Stimulated activated naive CD4-positive, alpha-beta T cell (primary cell): ENCODE data around the gene ALK.

Source experiments
- DNase-seq, 6 experiments: peaks; one replicate each; lab custom pipeline; 2025; lab: John Stamatoyannopoulos, UW

The ALK gene

DNA sequence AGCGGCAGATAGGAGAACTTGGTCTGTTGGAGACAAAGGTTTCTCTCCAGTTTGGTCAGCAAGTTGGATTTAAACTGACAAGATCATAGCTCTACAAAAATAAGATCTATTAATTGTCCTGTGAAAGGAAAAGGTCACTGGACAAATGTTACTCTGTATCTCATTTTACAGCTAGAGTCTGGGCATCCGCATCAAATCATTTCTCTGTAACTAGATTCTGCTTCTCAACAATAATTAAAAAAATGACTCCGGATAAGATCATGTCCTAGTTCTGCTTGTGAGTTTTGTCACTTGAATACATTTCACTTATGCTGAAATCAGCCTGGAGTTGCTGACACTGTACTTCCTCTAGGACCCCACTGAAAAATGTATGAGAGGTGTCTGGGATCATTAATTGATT lies 310.8 kb downstream of the ALK start:
- no peak for DNase-seq

DNA sequence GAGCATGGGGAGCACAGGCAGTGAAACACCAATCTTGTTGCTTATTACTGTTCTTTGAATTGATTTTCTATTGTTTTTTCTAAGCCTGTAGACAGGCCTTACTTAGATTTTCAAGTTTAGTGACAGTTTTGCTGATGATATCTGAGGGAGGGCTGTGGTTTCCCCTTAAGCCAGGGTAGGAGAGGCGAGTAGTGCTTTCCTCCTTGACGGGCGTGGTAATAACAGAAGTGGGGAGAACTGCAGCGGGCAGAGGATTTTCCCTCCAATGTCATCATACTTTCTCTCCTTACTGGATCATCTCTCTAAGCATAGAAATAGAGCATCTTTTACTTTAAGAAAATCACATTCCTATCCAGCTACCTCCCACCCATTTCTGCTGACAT lies 314.4 kb downstream of the ALK start:
- no peak for DNase-seq

DNA sequence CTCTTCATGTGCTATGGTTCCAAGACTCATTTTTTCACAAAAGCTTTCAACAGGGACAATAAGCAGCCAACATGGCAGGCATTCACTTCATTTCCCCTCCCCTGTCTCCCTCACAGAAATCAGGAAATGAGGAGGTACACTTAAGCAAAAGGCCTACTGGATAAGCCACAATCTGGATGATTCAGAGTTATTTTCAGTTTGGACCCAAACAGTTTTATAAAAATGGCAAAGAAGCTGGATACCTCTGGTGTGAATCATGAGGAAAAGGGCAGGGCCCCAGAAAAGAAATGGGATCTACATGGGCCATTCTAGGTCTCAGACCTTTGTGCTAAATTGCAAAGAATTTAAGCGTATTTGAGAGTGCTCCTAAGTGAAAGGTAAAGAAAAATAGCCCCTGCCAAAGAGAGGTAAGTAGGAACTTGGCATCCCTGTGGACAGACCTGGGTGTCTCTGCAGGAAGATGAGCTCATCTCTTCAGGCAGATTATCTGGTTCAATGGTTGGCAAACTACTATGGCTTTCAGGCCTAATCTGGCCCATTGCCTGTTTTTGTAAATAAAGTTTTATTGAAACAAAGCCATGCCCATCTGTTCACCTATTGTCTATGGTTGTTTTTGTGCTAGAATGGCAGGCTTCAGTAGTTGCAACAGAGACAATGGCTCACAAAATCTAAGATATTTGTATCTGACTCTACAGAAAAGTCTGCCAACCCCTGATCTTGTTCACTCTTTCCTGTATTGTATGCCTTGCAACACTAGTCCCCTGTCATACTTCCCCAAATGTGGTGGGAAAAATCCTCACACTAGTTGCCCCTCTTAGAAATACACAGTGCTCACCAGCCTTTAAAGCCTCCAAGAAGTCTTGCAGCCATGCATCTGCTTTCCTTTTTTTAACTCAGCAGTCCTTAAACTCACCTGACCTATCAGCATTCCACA lies 315.0 kb downstream of the ALK start:
- no peak for DNase-seq

DNA sequence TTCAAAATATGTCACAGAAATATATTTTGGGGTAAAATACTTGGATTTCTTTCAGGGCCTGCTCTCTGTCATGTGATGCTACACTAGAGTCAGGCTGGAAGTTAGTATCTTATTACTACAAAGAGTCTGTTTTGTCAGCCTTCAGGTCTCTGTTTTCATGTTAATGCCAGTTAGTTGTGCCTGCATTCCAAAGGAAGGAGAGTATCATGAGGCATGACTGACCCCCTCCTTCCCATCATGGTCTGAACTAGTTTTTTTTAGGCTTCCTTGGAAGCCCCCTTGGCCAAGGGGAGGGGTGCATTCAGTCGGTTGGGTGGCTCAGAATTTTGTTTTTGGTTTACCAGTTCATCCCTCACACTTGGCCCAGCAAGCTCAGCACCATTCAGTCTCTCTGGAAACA lies 318.0 kb downstream of the ALK start:
- no peak for DNase-seq

DNA sequence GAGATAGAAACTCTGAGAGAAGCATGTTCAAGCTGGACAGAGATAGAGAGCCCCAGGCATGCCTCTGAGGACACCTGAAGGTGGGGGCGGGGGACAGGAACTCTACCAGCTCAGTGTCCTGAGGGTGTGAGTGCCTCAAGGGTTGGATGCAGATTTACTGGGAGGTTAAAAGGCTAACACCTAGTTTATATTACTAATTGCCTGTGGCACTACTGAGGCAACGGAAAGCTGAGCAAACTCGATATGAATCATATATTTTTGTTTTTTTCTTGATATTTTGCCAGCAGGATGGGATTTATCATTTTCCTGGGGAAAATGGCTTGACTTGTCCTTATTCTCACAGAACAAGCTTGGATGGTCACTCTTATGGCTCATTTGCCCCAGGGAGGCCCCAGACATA lies 319.5 kb downstream of the ALK start:
- no peak for DNase-seq

DNA sequence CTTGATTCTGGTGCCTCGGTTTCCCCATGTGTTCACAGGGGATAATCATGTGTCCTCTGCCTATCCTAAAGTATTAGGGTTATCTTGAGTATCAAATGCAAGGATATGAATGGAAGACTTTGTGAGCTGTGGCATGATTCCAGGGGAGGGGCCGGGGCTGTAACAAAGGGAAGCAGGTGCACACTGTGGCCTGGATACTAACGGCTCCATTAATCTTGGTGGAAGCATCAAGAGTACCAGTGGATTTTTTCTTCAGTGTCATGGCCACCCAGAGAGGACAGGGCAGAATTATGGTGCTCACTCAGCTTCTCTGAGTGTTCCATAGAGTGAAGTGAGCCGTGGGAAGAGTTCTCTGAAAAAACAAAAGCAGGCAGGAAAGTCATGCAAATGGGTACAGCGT lies 320.1 kb downstream of the ALK start:
- DNase-seq: no peak

DNA sequence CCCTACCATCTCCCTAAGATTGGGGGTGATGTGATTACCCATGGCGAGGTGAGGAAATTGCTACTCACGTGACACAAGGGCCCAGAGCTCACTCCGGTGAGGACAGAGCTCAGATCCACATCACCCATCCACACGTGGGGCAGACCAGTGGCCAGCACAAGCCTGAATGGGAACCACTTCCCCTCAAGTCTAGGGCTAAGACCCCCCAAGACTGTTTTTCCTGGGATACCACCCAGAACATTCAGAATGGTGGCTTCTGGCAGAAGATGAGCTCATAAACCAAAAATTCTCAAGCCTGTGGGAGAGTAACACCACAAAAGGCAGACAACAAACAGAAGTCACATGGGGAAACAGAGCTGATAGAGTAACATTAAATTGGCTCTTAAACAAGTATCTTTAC lies 321.4 kb downstream of the ALK start:
- no peak for DNase-seq

DNA sequence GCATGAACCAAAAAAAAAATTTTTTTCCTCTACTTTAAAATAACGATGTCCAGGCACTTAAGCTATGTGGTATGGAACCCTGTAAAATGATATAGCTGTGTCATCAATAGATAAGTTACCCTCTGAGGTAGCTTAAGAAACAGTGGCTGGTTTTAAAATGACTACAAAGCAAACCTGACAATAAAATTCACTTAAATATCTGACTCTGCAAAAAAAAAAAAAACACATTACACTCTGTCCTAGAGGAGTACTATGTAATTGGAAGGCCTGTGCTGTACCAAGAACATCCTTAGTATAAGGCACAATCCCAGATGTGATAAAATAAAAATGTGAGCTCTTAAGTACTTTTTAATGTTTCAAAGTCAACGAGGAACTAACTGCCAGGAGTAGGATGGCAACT lies 322.4 kb downstream of the ALK start:
- DNase-seq: no peak

DNA sequence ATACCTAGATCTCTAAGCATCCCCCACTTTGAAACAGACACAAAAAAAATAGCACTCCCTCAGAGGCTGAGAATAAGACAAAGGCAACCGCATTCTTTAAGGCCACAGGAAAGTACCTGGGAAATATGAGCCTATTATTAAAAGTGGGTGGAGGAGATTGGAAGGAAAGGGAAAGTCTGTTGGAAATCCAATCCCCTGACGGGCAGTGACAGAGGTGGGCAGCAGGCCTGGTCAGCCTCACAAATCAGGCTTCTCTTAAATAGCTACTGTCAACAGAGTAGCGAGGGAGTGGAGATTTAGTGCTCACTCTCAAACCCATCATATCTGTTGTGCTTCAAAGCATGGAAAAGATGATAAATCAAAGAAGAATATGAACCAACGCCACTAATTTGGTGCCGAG lies 324.4 kb downstream of the ALK start:
- no peak for DNase-seq

DNA sequence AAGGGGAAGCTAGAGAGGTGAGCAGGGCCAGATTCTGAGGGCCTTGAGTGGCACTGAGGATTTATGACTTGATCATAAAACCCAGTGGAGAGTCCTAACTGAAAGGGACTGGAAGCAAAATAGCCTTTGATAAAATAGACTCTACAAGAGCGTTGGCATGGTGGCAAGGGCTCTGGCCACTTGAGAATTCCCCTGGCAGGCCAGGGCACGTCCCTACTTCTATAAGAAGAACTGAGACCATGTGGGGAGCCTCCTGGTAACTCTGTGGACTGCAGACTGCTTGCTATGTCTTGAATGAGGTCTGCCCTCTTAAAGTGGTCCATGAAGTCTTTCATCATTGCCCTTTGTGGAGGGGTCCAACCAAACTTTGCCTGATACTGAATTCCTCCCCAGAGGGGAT lies 324.8 kb downstream of the ALK start:
- no peak for DNase-seq

DNA sequence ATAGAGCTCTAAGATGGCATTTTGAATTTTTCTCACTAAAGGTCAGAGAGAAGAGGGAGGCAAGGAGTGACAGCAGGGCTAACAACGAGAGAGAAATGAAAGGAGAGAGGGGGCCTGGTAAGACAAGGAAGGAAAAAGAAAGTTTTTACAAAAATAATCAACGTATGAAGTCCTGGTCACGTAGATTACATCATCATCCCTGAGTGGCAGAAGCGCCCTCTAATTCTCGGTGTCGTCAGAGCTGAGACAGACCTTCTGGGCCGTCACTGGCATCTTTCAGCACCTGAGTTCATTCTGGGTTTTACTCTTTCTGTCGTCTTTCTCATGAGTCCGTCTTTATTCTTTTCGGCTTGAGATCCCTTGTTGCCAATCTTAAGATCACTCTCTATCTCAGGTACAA lies 329.8 kb downstream of the ALK start:
- DNase-seq: no peak

DNA sequence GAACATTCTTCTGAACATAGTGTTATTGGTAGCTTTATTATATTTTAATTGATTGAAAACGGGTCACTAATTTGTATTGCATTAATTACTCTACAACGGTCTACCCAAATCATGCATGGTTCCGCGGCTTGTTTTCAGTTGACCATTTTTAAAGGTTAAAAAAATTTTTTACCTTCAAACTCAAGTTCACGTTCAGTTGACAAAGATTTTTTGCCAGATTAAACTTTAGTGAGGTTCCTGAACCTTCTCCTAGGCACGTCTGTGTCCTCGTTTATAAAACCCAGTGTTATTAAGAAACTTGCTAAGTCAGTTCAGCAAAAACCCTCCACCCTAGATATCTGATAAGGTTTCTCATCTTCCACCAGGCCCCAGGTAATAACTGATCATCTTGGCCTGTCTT lies 331.2 kb downstream of the ALK start:
- no peak for DNase-seq

DNA sequence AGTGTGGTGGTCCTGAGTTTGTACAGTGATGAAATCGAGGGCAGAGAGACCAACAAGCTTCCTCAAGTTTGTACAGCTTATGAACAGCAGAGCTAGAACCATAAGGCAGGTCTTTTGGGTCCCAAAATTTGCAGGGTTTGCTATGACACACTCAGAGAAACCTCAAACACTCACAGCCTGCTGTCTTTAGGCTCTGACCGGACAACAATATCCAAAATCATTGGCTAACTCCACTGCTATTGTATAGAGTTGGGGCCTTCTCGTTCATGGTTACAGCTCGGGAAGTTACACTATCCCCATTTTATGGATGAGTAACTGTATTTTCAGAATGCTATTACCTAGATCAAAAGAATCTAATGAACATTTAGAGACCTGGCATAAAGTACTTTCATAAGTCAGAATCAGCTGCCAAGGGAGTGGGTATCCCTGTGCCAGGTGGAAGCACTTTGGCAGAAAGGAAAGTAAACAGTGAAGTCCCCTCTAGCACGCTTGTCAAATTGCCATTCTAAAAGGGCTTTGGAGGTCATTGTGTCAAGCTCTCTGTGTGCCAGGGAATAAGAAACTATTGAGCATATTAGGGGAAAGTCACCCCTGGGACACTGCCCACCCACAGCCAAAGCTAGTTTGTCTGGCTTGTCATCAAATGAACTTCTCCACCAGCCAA lies 331.8 kb downstream of the ALK start:
- no peak for DNase-seq

DNA sequence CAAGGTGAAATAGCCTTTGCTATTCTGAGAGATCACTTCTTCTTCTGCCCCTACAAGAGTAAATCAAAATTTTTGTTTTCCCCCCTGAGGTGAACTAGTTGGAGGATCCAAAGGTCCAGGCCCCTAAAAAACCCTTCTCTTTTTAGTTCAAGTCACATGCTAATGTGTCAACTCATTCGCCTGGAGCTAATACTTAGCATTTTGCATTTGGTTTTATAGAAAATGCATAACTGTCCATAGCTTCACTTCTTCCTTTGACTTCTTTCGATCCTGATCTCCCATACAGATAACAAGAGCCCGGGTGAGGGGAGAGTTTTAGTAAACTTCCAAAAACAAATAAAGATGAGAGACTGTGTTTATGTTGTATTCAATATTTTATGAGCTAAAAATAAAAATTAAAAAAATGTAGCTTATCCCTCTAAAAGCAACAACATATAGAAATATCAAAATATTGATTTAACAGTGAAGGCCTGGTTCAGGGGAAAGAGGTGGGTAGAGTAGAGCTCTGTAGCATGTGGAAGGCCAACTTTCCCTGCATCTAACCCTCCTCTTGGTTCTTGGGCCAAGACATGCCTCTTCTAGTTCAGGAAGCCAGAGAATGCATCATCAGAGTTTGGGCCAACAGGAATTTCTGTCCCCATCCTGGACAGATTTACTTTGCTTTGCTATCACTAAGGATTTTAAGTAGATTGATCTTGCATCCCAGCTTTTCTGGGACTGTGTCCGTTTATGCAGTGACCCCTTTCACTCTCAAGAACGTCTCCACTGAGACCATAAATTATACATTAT lies 333.8 kb downstream of the ALK start:
- no peak for DNase-seq

DNA sequence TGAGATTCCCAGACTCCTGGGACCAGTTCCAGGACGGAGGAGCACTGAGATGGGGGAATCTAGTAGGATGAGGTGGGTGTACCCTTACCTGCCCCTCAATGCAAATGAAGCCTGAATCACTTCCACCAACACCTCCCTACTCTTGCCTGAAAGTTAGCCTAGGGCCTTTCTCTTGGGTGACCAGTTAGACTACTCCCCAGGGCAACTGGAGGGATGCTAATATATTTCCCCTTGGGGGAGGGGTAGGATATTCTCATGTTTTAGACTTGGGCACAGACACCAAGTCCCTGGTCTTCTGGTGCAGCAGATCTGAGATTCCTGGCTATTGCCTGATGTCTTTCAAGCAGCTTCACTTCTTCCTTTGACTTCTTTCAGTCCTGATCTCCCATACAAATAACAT lies 334.5 kb downstream of the ALK start:
- DNase-seq: no peak

DNA sequence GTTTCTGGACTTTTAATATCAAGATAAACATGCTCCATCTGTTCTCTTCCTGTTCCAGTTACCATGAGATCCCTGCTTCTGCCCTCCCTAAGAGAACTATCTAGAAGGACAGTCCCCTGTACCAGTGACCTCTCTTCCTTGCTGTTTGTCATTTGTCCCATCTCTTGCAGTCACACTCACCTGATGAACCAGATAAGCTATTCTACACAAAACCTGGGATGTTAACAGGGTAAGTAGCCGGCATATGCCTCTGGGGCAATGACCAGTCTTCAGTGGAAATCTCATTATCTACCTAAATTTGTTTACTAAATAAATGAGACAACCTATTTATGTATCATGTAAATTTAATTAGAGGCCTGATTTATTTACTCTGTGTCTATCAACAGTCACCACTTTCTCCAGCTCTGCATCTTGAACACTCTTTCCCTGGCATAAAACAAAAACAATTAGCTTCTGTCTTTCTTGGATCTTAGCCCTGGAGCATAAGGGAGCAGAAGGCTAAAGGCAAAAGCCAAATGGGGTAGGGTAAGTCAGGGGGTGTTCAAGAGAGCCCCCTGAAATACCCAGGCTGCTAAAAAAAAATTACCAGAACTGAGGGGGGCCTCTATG lies 337.7 kb downstream of the ALK start:
- DNase-seq: no peak

DNA sequence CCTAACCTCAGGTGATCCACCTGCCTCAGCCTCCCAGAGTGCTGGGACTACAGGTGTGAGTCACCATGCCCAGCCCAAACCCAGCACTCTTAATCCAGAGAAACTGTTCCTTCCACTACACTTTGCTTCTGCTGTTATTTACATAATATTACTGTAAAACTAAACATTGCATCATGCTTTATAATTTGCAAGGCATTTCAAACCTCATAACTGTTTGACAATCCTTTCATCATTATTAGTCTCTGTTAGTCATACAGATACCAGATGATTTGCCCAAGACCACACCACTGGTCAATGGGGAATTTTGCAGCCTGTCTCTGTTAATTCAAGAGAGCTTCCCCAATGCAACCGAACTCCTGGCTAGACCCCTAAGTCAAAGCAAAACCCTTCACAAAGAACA lies 338.3 kb downstream of the ALK start:
- DNase-seq: no peak

DNA sequence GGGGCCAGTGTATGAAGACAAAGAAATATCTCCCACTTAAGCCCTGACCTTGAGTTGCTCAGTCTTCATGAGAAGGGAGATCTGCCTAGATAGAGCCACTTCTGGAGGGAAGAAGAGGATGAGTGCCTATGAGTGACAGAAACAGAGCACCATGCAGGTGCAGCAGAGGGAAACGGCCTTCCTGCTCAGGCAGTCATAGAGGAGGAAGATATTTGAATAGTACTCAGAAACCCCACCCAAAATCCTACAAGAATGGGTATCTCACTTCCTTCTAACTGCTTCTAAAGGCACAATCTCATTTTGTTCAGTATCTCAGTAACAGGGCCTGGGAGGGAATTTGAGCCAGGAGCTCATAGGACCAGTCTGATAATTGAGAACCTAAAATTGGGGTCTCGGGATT lies 339.3 kb downstream of the ALK start:
- no peak for DNase-seq

DNA sequence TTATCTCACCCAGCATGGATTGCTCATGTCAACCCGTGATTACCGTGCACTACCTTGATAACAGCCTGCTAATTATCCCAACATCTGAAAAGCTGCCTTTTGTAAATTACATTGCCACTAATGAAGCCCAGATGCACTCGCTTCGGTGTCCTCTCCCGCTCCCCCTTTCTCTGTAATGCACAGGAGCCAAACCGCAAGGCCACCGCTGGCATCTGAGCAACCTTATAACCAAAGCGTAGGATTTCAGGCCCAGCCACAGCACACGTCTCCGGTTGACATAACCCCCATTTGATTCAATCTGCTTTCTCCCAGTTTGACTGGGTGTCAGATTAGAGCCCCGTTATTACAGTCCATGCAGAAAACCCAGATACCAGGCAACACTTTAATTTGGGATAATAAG lies 341.2 kb downstream of the ALK start:
- no peak for DNase-seq

DNA sequence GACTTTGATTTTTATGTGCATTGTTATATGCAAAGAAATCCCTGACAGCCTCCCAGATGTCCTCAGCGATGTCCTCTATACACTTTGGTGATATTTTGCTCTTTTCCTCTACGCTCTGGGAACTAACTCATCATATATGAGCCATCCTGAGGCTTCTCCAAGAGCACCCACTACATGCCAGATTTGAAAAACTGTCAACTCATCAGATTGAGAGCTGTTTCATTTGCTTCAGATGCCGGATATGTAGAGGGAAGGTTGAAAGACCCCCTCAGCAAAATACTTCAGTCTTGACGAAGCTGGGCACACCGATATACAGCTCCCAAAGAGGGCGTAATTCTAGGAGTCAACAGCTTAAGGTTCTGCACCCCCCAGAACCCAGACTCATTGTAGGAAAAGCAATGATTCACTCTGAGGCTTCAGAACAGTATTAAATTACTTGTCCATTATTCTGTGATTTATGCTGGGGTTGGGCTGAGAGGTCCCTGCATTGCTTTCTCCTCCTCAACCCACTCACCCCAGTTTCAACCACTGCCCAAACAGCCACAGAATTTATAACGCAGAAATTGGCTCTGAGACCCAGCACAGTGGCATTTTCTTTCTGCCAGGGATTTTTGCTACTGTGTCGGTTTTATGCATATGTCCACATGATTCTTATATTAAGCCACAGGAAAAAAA lies 341.8 kb downstream of the ALK start:
- no peak for DNase-seq

DNA sequence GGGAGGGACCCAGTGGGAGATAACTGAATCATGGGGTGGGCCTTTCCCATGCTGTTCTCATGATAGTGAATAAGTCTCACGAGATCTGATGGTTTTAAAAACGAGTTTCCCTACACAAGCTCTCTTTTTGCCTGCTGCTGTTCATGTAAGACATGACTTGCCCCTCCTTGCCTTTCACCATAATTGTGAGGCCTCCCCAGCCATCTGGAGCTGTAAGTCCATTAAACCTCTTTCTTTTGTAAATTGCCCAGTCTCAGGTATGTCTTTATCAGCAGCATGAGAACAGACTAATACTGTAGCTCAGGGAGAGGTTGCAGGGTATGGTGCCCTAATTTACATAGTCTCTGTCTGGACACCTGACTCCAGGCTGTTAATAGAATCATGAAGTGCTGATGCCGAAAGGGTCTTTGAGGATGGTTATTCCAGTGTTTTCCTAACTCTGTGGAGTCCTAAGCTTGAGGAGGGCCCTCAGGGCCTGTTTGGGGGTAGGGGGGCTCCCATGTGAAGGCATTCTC lies 343.2 kb downstream of the ALK start:
- DNase-seq: no peak

DNA sequence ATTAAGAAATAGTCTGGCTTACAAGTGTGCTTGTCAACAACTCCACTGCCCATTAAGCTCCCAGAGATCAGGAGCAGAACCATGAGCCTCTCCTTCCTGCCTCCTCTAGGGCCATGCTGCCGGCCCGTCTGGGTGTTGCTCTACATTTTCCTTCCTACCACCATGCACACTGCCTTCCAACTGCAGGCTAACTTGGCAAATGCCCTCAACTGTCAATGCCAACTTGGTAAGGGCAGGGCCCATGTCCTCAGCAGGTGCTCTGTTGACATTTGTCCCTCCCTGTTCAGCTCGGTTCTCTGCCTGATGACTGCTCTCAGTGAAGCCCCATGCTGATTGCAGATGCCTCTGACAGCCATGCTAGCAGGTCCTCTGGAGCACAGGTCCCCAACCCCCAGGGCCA lies 345.2 kb downstream of the ALK start:
- DNase-seq: no peak
